HL-60 (cell line): Measurements from ENCODE around the gene IGSF23. TPM values are rescaled to one million over a fixed set of nuclear protein-coding genes. Genes with fewer than 3 reads are reported as not detected.
"Not testable (repeated sequence)": the region's sequence is repeated elsewhere in the genome, so short reads cannot be mapped to it uniquely, and the experiment has no call there.

Experiments
- DNase-seq, 2 experiments: peaks; one replicate each; pipeline ENCODE4 v3.0.0-alpha.2; 2010 to 2020; ENCODE audit warnings: low read depth in 1 of 2, low spot score in 1 of 2
- H3K27ac ChIP-seq: fragments of 250-450 bp; sonication (Bioruptor Pico); replicated peaks from 2 replicates; pipeline ENCODE4 v1.5.1; 2020; ENCODE audit warnings: mild to moderate bottlenecking, moderate library complexity
- H3K27me3 ChIP-seq: fragments of 250-450 bp; sonication (Bioruptor Pico); 2 replicates; pipeline ENCODE4 v1.5.1; 2021; ENCODE audit warnings: mild to moderate bottlenecking, moderate library complexity; ENCODE audit not compliant: insufficient read depth, poor library complexity, severe bottlenecking
- H3K4me3 ChIP-seq: replicated peaks from 2 replicates; pipeline ENCODE4 v1.5.1; 2011; ENCODE audit warnings: mild to moderate bottlenecking, control low read depth, low read length; ENCODE audit not compliant: insufficient read depth
- GABPA ChIP-seq: IDR thresholded peaks from 2 replicates; pipeline ENCODE4 v1.6.1; 2012; ENCODE audit warnings: low read depth
- POLR2AphosphoS5 ChIP-seq: IDR thresholded peaks from 2 replicates; pipeline ENCODE4 v1.6.1; 2012; ENCODE audit warnings: low read depth
- SPI1 ChIP-seq: IDR thresholded peaks from 2 replicates; pipeline ENCODE4 v1.6.1; 2012; ENCODE audit warnings: low read depth, mild to moderate bottlenecking, borderline replicate concordance
- microRNA-seq: library from miRNA; unstranded; fragments of <30 nt; microRNA quantifications from one replicate; pipeline ENCODE4, GENCODE V29; 2018
- TF ChIP-seq, protein P1 (sequence below): IDR thresholded peaks from one replicate; pipeline ENCODE4 v1.5.1; 2011; ENCODE audit warnings: low read length, control low read depth, inconsistent platforms; ENCODE audit not compliant: insufficient read depth
- TF ChIP-seq, protein P2 (sequence below): IDR thresholded peaks from 2 replicates; pipeline ENCODE4 v1.6.1; 2012; ENCODE audit warnings: low read depth; ENCODE audit not compliant: insufficient replicate concordance

Gene IGSF23

GRCh38 chr19:44683434-44684210 lies 70.3 kb downstream of the IGSF23 start:
- Histone ChIP-seq H3K27me3 (no peaks in the 10 kb centered on the region), H3K27ac (no peak overlapping the region), H3K4me3 (no peak overlapping the region)
- no peak for TF ChIP-seq POLR2AphosphoS5
- DNase-seq: no peak

GRCh38 chr19:44684396-44684795 lies 71.0 kb downstream of the IGSF23 start:
- not testable (repeated sequence) for H3K27ac ChIP-seq, H3K27me3 ChIP-seq, DNase-seq, H3K4me3 ChIP-seq

- no peak overlapping the region for H3K27ac ChIP-seq
- DNase-seq: peak in 1 of 2 experiments; percentile 18
- H3K27me3 ChIP-seq: no peaks in the 10 kb centered on the region
- no peak overlapping the region for H3K4me3 ChIP-seq
- TF ChIP-seq SPI1 (no peak), POLR2AphosphoS5 (no peak), GABPA (no peak)
- TF ChIP-seq, protein P1, sequence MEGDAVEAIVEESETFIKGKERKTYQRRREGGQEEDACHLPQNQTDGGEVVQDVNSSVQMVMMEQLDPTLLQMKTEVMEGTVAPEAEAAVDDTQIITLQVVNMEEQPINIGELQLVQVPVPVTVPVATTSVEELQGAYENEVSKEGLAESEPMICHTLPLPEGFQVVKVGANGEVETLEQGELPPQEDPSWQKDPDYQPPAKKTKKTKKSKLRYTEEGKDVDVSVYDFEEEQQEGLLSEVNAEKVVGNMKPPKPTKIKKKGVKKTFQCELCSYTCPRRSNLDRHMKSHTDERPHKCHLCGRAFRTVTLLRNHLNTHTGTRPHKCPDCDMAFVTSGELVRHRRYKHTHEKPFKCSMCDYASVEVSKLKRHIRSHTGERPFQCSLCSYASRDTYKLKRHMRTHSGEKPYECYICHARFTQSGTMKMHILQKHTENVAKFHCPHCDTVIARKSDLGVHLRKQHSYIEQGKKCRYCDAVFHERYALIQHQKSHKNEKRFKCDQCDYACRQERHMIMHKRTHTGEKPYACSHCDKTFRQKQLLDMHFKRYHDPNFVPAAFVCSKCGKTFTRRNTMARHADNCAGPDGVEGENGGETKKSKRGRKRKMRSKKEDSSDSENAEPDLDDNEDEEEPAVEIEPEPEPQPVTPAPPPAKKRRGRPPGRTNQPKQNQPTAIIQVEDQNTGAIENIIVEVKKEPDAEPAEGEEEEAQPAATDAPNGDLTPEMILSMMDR: no peak
- TF ChIP-seq, protein P2, sequence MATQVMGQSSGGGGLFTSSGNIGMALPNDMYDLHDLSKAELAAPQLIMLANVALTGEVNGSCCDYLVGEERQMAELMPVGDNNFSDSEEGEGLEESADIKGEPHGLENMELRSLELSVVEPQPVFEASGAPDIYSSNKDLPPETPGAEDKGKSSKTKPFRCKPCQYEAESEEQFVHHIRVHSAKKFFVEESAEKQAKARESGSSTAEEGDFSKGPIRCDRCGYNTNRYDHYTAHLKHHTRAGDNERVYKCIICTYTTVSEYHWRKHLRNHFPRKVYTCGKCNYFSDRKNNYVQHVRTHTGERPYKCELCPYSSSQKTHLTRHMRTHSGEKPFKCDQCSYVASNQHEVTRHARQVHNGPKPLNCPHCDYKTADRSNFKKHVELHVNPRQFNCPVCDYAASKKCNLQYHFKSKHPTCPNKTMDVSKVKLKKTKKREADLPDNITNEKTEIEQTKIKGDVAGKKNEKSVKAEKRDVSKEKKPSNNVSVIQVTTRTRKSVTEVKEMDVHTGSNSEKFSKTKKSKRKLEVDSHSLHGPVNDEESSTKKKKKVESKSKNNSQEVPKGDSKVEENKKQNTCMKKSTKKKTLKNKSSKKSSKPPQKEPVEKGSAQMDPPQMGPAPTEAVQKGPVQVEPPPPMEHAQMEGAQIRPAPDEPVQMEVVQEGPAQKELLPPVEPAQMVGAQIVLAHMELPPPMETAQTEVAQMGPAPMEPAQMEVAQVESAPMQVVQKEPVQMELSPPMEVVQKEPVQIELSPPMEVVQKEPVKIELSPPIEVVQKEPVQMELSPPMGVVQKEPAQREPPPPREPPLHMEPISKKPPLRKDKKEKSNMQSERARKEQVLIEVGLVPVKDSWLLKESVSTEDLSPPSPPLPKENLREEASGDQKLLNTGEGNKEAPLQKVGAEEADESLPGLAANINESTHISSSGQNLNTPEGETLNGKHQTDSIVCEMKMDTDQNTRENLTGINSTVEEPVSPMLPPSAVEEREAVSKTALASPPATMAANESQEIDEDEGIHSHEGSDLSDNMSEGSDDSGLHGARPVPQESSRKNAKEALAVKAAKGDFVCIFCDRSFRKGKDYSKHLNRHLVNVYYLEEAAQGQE: no peak
Measured at GRCh38 chr19:44684892-44685863, 71.8 kb downstream of the IGSF23 start.

DNA sequence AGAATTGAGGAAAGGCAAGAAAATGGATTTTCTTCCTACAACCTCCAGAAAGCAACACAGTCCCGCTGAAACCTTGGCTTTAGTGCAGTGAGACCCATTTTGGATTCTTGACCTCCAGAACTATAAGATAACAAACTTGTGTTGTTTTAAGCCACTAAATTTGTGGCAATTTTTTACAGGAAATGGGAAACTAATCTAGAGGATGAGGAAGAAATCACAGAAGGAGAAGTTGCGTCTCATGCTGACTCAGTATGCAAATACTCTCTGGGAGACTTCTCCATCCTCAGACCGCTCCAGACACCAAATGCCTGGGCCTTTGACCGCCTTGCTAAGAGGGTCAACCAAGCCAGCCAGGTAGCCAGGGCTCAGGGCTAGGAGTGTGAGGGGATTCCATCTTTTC lies 72.5 kb downstream of the IGSF23 start:
- no peak overlapping the region for H3K27ac ChIP-seq
- no peak overlapping the region for H3K4me3 ChIP-seq
- H3K27me3 ChIP-seq: no peaks in the 10 kb centered on the region
- DNase-seq: peak in 1 of 2 experiments; percentile 48
- TF ChIP-seq GABPA (no peak), POLR2AphosphoS5 (no peak), SPI1 (no peak)

Small RNAs within 50 kb of the gene (microRNA-seq; reads per million reads assigned to microRNA genes)
- gene MIR4531: not detected
